ENCODE data around the gene SF3B3. TPM values are rescaled to one million over a fixed set of nuclear protein-coding genes. Genes with fewer than 3 reads are reported as not detected.
A peak's percentile ranks its signal among the peaks of the same experiment; 100 is the strongest.
"Not testable (repeated sequence)": the region's sequence is repeated elsewhere in the genome, so short reads cannot be mapped to it uniquely, and the experiment has no call there.

SF3B3 gene
- total and polyA plus RNA-seq, 2 of the 13 experiments (the other 11 are each of a cell fraction or from before 2014, with no cell fraction given), result 157 to 500 TPM

DNA sequence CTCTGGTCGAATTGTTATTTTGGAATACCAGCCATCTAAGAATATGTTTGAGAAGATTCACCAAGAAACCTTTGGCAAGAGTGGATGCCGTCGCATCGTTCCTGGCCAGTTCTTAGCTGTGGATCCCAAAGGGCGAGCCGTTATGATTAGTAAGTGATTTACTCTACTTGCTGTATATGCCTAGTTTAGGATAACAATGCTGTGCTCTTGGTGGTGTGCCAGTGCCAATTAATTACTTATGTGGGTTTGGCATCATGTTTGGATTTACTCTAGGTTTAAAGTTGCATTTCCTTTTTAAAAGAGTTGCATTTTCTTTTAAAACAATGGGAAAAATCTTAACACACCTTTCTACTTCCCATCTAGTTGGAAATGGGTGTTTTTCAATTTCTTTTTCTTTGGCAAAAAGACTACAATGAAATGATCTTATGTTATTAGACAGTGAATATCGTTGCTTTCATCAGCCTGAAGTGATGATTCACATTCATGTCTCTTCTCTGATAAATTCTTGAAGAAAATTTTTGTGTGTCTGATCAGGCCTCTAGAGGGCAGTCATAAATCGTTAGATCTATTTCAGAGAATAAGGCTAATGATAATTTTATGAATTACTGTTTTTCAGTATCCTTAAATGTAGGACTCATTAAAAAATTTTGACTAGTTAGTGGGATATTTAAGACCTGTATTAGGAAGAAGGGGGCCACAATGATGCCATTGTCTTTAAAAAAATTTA lies 5.6 kb downstream of the SF3B3 start:
- WGBS (ENCODE audit: low lambda C conversion rate), result 89% methylated on average over 8 of the region's 8 CpGs
- Histone ChIP-seq H3K4me1 (ENCODE audit: insufficient read depth, low read length) (peaks cover 43% of the 10 kb centered on the region), H3K36me3 (replicated peaks in 1 of 2; ENCODE audit: control insufficient read depth in 1 of 2, insufficient read depth in 2 of 2, low read length in 2 of 2) (peaks cover 35 to 71% of the 10 kb centered on the region in 2 experiments), H4K20me1 (ENCODE audit: insufficient read depth, low read length) (peaks cover 67% of the 10 kb centered on the region), H3K9me3 (ENCODE audit: low read length) (no peaks in the 10 kb centered on the region), H3K9ac (ENCODE audit: insufficient read depth, low read depth, low read length) (no peak overlapping the region), H3K27me3 (ENCODE audit: control insufficient read depth in 1 of 2, insufficient read depth in 2 of 2, low read length in 2 of 2) (peaks cover 0 to 1% of the 10 kb centered on the region in 2 experiments; a peak in 1 of 5 replicates), H3K4me2 (ENCODE audit: low read depth, low read length) (no peak overlapping the region; the same call in 1 of the 2 replicates), H3K27ac (ENCODE audit: extremely low read length, insufficient read depth, low read length) (no peak overlapping the region), H3K79me2 (ENCODE audit: insufficient read depth, low read length) (peaks cover 77% of the 10 kb centered on the region), H2AFZ (ENCODE audit: low read length) (no peak overlapping the region), H3K4me3 (replicated peaks in 1 of 3; ENCODE audit: insufficient read depth in 1 of 3, low read depth in 2 of 3, low read length in 3 of 3) (no peak overlapping the region)
- ChIA-PET CTCF (ENCODE audit: low intra/inter-chr PET ratio, low total read pairs) (interaction anchor here (1.7 kb wide), 1 partner anchor 125 kb away, joined by 7 read pairs; no protein-coding TSS in a partner anchor), POLR2A (no interaction called here)
- ATAC-seq (no peak), FAIRE-seq (no peak), DNase-seq (ENCODE audit: low spot score) (peak; percentile 36)
- in situ Hi-C loops (cut with HindIII; ENCODE audit: extremely low pct_ligation_motif_present, low pct_unique_long_range_greater_than_20kb), result no loop called here
- BruUV-seq (replicated peaks), result no TSS peak
- TF ChIP-seq CTCF (CRISPR knock-in tag; IDR thresholded peaks at IDR 0.05) (peak; percentile 35), GMEB2 (CRISPR knock-in tag; IDR thresholded peaks at IDR 0.05; ENCODE audit: low read depth) (no peak), POLR2G (IDR thresholded peaks at IDR 0.05; ENCODE audit: low read depth, low read length) (0 out of 2 replicates have a peak, but pooled peaks have one; percentile 25), STAG1 (CRISPR knock-in tag; IDR thresholded peaks at IDR 0.05) (peak; percentile 21), ZKSCAN5 (CRISPR knock-in tag; IDR thresholded peaks at IDR 0.05) (no peak)
- TF ChIP-seq, protein P1, sequence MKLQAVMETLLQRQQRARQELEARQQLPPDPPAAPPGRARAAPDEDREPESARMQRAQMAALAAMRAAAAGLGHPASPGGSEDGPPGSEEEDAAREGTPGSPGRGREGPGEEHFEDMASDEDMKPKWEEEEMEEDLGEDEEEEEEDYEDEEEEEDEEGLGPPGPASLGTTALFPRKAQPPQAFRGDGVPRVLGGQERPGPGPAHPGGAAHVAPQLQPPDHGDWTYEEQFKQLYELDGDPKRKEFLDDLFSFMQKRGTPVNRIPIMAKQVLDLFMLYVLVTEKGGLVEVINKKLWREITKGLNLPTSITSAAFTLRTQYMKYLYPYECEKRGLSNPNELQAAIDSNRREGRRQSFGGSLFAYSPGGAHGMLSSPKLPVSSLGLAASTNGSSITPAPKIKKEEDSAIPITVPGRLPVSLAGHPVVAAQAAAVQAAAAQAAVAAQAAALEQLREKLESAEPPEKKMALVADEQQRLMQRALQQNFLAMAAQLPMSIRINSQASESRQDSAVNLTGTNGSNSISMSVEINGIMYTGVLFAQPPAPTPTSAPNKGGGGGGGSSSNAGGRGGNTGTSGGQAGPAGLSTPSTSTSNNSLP (IDR thresholded peaks at IDR 0.05; ENCODE audit: low read depth, low read length), result peak; percentile 87; the same call in 1 of the 2 replicates
- intact Hi-C loops (cut with micrococcal nuclease; ENCODE audit: unreplicated experiment), result no loop called here

DNA sequence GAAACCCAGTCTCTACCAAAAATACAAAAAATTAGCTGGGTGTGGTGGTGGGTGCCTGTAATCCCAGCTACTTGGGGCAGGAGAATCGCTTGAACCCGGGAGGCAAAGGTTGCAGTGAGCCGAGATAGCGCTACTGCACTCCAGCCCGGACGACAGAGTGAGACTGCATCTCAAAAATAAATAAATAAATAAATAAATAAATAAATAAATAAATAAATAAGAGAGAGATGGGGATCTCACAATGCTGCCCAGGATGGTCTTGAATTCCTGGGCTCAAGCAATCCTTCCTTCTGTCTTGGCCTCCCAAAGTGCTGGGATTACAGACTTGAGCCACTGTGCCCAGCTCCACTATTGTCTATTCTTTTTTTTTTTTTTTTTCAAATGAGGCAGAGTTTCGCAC lies 6.3 kb downstream of the SF3B3 start:
- H3K4me2 ChIP-seq (ENCODE audit: low read depth, low read length); POLR2A ChIA-PET; DNase-seq (ENCODE audit: low spot score); H3K9me3 ChIP-seq (ENCODE audit: low read length); H3K27me3 ChIP-seq (ENCODE audit: control insufficient read depth in 1 of 2, insufficient read depth in 2 of 2, low read length in 2 of 2); FAIRE-seq; ATAC-seq; BruUV-seq (replicated peaks); H3K4me3 ChIP-seq (replicated peaks in 1 of 3; ENCODE audit: insufficient read depth in 1 of 3, low read depth in 2 of 3, low read length in 3 of 3); H3K9ac ChIP-seq (ENCODE audit: insufficient read depth, low read depth, low read length); intact Hi-C loops (cut with micrococcal nuclease; ENCODE audit: unreplicated experiment); H3K27ac ChIP-seq (ENCODE audit: extremely low read length, insufficient read depth, low read length); in situ Hi-C loops (cut with HindIII; ENCODE audit: extremely low pct_ligation_motif_present, low pct_unique_long_range_greater_than_20kb); H2AFZ ChIP-seq (ENCODE audit: low read length): not testable (repeated sequence)
- Histone ChIP-seq H3K79me2 (ENCODE audit: insufficient read depth, low read length) (peaks cover 73% of the 10 kb centered on the region), H3K4me1 (ENCODE audit: insufficient read depth, low read length) (peaks cover 43% of the 10 kb centered on the region), H4K20me1 (ENCODE audit: insufficient read depth, low read length) (peaks cover 65% of the 10 kb centered on the region), H3K36me3 (replicated peaks in 1 of 2; ENCODE audit: control insufficient read depth in 1 of 2, insufficient read depth in 2 of 2, low read length in 2 of 2) (peaks cover 36 to 76% of the 10 kb centered on the region in 2 experiments)
- WGBS (ENCODE audit: low lambda C conversion rate), result 98% methylated on average over 7 of the region's 7 CpGs
- CTCF ChIA-PET (ENCODE audit: low intra/inter-chr PET ratio, low total read pairs), result interaction anchor here (1.7 kb wide), 1 partner anchor 124 kb away, joined by 7 read pairs; no protein-coding TSS in a partner anchor
